GM21619 (cell line): ENCODE data around the gene SLC12A3.

Experiments
- ATAC-seq: cut with Tn5 transposase; IDR thresholded peaks from one replicate; pipeline ENCODE4 v1.9.1; 2021; ENCODE audit not compliant: unreplicated experiment

The SLC12A3 gene

DNA sequence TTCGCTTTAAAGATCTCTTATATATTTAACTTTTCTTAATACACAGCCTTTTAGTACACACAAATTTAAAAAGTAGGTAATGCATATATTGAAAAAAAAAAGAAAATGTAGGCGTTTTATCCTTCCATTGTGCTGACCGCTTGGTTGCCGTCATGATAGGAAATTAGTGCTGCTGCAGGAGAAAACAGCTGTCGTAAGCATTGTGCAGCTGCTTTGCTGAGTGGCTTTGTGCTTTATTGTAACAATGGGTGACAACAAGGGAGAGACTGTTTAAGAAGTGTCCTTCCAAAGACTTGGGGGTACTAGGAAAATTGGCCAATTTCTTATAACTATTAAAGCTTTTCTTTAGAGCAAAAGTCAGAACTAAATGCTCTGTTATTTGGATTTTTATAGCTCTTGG, 71.9 kb downstream of the SLC12A3 start:
- no peak for ATAC-seq

DNA sequence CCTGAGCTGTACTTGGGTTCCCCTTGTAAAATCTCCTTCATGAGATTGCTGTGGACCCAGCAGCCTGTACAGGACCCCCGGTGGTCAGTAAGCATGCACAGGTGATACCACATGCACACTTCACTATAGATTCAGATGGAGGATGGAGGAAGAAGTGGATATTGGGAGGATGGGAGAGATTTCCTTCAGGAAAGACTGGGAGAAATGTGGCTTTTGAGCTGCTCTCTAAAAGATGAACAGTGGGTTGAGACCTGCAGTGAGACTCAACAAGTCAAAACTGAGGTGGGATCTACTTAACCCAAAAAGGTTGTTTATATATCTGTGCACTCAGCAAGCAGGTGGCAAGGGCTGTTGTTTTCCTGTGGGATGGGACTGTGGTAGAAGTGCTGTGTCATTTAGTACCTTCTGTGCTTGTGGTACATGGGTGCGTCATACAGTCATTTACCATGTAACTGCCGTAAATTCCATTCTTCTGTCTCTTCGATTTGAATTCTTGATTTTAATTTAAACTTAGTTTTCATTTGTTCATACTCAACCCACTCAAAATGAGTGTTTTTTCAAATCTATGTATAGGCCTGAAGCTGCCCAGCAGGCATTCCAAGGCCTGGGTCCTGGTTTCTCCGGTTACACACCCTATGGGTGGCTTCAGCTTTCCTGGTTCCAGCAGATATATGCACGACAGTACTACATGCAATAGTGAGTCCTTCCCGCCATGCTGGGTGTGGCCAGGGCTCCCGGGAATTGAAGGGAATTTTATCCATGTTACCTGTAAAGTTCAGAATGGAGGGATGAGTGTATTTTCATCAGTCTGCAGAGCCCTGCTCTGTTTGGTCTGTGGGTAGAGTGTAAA, 73.9 kb downstream of the SLC12A3 start:
- peak; percentile 36 for ATAC-seq

DNA sequence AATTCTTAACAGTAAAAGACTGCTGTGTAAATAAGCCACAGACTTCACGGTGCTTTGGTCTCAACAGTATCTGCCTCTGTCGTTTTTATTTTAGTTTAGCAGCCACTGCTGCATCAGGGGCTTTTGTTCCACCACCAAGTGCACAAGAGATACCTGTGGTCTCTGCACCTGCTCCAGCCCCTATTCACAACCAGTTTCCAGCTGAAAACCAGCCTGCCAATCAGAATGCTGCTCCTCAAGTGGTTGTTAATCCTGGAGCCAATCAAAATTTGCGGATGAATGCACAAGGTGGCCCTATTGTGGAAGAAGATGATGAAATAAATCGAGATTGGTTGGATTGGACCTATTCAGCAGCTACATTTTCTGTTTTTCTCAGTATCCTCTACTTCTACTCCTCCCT, 74.8 kb downstream of the SLC12A3 start:
- no peak for ATAC-seq

DNA sequence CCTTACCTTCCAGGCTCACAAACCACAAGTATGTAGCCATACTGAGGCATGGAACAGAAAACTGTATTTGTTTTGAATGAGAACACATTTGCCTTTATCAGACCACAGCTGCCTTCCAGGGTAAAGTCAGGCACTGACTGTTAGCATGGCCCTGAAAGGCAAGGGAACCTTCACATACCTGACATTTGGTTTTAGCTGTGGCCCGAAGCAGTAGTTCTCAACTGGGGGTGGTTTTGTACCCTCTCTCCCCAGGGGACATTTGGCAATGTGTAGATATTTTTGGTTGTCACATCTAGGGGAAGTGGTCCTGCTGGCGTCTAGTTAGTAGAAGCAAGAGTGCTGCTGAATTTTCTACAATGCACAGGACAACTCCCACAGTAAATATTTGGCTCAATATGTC, 76.1 kb downstream of the SLC12A3 start:
- no peak for ATAC-seq

DNA sequence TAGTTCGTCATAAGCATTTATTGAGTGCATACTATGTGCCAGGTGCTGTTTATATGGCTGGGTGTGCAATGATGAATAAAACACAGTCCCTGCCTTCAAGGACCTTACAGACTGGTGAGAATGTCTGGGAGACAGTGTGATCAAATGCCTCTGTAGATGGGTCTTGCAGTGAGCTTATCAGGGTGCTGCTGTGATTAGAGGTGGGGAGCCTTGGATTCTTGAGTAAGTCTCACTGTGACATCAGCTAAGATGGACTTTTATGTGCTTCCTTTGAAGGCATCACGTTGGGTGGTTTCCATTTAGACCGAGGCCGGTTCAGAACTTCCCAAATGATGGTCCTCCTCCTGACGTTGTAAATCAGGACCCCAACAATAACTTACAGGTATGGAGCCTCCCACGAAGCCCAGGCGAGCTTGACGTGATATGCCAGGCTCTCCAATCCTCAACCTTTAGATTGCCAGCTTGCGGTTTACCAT, 76.9 kb downstream of the SLC12A3 start:
- no peak for ATAC-seq

DNA sequence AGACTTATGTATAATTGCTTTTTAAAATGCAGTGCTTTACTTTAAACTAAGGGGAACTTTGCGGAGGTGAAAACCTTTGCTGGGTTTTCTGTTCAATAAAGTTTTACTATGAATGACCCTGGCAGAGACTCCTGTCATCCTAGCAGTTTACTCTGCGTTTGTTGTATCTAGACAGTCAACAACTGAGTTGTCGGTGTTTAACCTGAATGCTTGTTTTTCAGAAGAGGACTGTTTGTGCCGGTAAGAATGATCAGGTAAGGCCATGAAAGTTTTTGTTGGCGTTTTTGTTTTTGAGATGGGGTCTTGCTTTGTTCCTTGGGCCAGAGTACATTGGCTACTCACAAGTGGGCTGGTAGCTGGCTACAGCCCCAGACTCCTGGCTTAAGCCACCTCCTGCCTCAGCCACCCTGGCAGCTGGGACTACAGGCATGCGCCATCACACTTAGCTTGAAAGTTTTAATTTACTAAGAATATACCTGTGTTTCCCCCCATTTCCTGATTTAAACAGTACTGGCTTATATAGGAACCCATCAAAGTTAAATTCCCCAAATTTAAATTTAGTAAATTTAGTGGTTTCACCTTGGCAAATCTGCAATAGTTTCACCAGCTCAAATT, 78.9 kb downstream of the SLC12A3 start:
- ATAC-seq: no peak

DNA sequence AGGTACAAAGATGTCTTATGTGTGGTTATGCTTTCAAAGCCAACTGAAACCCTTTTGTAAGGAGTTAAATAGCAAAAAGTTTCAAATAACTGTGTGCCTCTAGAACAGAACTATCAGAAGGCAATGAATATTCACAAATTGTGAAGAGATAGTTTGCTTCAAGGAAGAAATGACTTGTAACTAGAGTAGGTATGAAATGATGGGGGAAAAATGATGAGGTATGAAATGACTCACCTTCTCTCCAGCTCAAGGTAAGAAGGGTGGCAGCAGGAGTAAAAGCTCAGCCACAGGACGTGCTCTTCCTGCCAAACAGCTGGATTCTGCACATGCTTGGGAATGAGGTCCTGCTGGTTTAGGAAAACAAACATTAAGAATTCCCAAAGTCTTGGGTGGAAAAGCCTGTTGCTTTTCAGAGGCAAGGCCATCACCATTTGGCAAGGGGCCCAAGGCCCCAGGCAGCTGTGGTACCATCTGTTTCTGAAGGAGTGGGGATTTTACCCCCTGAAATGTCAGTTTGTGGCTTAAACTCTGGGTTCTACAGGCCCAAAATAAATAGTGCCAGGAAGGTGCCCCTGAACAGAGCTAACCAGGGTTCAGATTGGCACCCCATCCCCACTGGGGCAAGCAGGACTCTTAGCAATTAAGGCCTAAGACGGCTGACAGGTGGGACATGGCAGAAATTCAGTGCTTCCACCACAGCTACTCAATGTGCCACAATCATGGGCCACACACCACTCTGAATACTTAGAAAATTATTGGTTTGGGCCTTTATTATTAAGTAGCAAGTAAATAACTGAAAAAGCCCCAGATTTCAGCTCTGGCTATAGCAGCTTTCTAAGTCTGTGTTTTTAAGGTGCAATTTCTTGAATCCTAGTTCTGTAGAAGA, 80.2 kb downstream of the SLC12A3 start:
- ATAC-seq: peak; percentile 35

DNA sequence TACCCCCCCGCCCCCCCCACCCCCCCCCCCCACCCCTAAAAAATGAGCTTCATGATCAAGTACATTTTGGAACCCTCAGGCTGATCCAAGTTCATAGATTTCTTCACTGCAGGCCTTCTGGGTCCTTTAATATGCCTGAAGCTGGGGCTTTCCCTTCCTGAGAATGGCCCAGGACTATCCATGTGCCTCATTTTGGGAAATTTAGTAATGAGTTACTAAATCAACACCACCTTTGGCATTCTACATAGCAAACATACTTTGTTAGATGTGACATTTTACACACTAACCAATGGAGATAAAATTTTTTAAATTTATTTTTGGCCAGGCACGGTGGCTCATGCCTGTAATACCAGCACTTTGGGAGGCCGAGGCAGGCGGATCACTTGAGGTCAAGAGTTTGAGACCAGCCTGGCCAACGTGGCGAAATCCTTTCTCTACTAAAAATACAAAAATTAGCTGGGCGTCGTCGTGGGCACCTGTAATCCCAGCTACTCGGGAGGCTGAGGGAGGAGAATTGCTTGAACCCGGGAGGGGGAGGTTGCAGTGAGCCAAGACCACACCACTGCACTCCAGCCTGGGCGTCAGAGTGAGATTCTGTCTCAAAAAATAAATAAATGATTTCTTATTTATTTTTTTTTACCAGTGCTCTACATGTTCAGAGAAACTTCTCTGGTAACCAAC, 81.0 kb downstream of the SLC12A3 start:
- no peak for ATAC-seq

DNA sequence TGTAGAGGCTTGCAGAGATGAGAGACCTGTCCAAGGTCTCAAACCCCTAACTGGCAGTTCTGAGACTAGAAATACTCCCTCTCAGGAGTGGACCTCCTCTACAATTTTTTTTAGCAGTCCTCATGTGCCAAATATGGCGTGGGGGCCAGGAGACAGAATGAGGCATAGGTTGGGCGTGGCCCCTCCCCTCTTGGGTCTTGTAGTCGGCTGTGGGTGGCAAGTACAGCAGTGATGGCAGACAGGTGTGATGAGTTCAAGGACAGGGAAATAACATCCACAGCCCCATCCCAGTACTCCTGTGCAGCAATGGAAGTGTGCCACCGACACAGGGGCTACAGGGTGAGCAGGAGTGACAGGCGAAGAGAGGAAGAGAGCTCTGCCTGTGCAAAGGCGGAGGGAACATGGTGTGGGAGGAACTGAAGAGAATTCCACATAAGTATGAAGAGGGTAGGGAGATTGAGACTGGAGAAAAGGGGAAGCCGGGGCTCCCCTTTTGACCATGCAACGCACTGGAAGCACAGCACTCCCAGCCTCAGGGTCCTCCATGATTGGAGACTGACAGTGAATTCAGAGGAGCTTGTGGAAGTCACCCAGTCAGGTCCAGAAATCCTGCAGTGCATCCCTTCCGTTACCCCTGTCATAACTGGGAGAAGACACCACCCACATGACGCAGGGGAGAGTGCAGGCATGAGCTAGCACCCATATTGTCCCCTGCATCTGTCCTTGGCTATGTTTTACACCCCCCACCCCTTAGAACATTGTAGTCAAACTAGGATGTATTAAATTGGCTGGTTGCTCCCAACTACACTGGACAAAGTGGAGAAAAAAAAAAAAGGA, 82.0 kb downstream of the SLC12A3 start:
- ATAC-seq: no peak

DNA sequence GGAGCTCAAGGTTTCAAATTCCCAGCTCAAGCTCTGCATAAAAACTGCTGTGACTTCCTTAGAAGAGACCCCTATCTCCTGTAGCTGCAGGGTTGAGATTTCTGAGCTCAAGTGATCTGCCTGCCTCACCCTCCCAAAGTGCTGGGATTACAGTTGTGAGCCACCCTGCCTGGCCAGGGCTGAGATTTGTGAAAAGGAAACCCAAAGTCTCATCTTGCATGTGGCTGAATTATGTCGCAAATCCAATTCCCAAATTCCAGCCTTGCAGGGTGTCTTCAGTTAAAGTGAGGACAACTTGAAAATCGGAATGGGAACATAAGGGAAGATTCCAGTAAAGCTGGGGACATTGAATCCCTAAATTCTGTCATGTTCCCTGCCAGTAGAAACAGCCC, 82.6 kb downstream of the SLC12A3 start:
- ATAC-seq: no peak

DNA sequence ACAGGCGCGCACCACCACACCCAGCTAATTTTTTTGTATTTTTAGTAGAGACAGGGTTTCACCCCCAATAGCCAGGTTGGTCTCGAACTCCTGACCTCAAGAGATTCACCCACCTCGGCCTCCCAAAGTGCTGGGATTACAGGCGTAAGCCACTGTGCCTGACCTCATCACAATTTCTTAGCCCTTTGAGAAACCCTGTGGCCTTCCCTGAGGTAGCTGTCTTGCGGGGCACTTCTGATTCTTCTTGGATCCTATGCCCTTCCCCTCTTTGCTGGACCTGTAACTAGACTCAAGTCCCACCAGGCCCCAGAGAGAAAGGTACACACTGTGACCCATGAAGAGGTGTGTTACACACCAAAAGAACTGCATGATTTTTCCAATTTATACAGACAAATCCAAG, 83.2 kb downstream of the SLC12A3 start:
- no peak for ATAC-seq

DNA sequence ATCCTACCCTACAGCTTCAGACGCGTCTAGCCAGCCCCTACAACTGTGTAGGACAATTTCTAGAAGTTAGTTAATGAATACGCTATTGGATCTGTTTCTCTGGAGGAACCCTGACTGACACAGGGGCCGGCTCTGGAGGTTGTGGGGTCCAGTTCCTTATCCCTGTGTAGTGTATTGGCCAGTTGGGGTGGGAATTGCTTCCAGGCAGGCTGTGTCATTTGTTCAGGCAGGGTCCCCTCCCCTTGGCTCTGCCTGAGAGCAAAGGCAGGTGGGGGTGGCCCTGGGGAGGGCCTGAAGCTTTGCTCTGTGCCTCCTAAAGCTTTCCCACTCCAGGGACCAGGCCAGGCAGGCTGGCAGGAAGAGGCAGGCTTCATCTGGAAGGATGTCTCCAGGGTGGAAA, 85.0 kb downstream of the SLC12A3 start:
- ATAC-seq: no peak

DNA sequence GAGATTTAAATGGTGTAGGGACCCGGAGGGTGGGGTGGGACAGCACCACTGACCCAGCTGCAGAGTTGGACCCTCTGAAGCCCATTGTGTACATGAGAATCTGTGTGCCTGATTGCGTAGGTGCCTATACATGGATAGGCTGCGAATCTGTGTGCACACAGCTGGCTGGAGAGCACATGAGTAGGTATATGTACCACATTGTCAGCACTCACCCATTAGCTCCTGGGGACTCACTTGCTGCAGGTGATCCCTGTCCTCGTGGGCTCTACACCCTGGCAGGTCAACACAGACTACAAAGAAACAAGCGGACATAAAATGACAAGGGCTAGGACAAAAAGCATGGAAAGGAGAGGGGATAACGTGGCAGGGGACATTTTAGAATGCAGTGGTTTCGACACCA, 85.4 kb downstream of the SLC12A3 start:
- no peak for ATAC-seq

DNA sequence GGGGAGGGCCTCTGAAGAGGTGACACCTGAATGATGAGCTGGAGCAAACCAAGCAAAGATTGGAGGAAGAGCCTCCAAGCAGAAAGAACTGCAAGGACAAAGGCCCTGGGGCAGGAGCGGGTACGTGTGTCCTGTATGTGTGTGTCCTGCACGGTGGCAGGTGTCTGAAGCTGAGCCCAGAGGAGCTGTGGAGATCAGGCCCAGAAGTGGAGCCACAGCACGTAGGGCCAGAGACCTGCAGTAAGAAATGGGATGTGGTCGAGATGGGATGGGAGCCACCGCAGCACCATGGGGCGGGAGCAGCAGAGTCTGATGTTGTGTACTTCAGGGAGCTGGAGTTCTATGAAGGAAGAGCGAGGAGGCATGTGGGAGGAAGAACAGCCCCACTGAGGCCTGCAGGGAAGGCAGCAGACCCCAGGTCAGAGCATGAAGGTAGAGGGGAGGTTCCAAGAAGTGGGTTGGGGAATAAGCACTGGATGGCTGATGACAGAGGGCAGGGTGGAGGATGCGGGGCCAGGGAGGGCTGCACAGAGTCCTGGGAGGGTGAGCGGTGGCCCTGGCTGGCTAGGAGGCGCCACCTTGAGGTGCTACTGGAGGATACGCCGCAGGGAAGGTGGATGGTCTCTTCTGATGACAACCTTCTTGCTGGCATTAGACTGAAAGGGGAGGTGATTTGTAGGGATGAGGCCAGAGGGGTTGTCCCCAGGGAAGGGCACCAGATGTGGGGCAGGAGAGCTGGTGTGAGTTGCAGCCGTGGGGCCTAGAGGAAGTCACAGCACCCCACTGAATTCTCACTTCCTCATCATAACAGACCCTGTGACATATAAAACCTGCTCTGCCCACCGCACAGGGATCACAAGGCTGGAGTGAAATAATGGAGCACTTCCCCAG, 86.1 kb downstream of the SLC12A3 start:
- peak; percentile 57 for ATAC-seq

DNA sequence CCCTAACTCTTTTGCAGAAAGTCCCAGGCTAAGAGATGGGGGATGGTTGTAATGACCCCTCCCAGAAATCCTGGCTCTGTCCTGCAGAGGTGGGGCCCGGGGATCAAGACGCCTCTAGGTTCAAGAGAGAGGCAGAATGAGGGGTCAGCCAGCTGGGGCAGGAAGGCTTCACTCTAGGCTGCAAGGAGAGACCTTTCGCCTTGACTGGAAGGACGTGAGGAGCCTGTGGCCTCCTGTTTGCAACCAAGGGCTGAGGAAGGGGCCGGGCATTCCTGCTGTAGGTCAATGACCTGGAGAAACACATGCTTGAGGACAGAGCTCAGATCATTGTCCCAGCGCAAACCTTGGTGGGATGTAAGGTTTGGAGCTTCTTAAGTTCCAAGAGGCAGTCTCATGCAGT, 88.0 kb downstream of the SLC12A3 start:
- ATAC-seq: no peak

DNA sequence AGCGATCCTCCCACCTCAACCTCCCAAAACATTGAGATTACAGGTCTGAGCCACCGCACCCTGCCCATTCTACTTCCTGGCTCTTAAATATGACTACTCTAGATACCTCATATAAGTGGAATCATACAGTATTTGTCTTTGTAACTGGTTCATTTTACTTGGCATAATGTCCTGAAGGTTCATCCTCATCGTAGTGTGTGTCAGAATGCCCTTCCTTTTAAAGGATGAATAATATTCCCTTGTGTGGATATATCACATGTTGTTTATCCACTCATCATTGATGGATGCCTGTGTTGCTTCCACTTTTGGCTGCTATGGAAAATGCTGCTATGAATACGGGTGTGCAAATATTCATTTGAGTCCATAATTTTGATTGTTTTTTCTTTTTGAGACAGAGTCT, 91.1 kb downstream of the SLC12A3 start:
- no peak for ATAC-seq

DNA sequence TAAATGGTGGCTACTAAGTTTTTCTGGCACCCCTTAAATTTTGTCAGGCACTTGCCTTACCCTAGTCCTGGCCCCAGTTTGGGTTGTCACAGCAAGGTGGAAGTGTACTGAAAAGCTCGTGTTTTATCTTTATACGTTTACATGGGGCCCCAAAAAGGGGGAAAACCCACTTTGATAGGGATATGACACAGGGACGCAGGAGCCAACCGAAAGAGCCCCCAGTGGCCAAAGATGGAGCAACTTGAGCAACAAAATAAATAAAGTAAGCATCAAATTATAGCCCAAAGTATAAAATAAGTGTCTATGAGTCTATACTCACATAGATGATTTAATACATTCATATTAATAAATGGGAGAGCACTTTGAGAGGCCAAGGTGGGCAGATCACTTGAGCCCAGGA, 91.7 kb downstream of the SLC12A3 start:
- no peak for ATAC-seq

DNA sequence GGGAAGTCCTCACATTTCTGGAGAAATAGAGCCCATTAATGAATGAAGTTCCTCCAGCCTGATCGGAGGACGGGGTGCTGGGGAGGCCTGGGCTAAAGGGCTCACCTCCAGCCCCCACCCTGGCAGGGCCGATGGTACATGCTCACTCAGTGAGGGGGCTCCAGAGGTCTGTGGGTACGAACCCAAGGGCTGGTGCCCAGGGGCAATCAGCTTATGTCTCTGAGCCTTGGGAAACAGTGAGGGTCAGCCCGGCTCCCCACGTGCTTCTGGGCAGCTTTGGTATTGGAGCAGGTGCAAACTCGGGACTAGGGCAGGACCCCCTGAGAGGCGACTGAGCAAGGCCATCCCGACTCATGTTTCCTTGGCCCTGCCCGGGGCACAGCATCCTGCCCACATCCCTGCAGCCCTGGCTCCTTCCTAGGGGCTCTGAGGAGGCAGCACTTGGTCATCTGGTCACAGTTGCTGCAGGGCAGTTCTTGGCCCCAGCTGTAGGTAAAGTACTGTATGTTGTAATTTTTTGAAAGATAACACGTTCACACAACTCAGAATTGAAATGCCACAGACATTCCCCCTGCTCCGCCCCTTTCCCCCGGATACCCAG, 95.8 kb downstream of the SLC12A3 start:
- no peak for ATAC-seq

DNA sequence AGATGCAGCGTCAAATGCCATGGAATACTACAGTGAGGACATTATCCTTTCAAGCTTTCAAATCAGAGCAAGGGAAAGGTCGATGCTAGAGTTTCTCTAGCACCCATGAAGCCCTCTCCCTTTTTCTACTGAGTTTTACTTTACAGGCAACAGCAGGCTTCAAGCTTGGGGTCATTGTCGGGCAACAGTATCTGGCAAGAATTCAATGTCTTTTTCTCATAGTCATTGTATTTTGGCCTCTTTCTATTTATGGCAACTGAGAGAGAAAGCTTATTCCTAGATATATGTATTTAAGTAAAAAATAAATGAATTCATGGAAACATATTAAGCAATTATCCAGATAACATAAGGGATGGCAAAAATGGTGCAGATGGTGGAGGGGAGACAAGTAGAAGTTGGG, 96.4 kb downstream of the SLC12A3 start:
- no peak for ATAC-seq
